H9 (cell line): Measurements from ENCODE around the gene MZT2A. TPM values are rescaled to one million over a fixed set of nuclear protein-coding genes. Genes with fewer than 3 reads are reported as not detected.
"Not testable (repeated sequence)": the region's sequence is repeated elsewhere in the genome, so short reads cannot be mapped to it uniquely, and the experiment has no call there.

Experiments
- DNase-seq: peaks from one replicate; pipeline ENCODE4 v3.0.0-alpha.2; 2017
- H2AFZ ChIP-seq: one replicate; pipeline ENCODE4 v1.6.1; 2013; ENCODE audit warnings: mild to moderate bottlenecking, low read length, control low read depth, moderate library complexity
- H2AK5ac ChIP-seq: 2 replicates; pipeline ENCODE4 v1.6.1; 2013; ENCODE audit warnings: low read length, control low read depth, mixed read lengths; ENCODE audit not compliant: insufficient read length
- H2BK120ac ChIP-seq: one replicate; pipeline ENCODE4 v1.6.1; 2013; ENCODE audit warnings: low read depth, mild to moderate bottlenecking, low read length, control low read depth, inconsistent platforms; ENCODE audit not compliant: poor library complexity, severe bottlenecking
- H2BK12ac ChIP-seq: 2 replicates; pipeline ENCODE4 v1.6.1; 2013; ENCODE audit warnings: low read length, control low read depth, mixed read lengths, low read depth; ENCODE audit not compliant: insufficient read length
- H2BK15ac ChIP-seq: 2 replicates; pipeline ENCODE4 v1.6.1; 2013; ENCODE audit warnings: low read depth, low read length, control low read depth
- H2BK20ac ChIP-seq: one replicate; pipeline ENCODE4 v1.6.1; 2013; ENCODE audit warnings: low read depth, mild to moderate bottlenecking, low read length, control low read depth, inconsistent platforms; ENCODE audit not compliant: poor library complexity, severe bottlenecking
- H2BK5ac ChIP-seq: 2 replicates; pipeline ENCODE4 v1.6.1; 2013; ENCODE audit warnings: low read length, control low read depth, mixed read lengths; ENCODE audit not compliant: insufficient read length
- H3K14ac ChIP-seq: 2 replicates; pipeline ENCODE4 v1.6.1; 2013; ENCODE audit warnings: low read length, control low read depth; ENCODE audit not compliant: insufficient read depth
- H3K18ac ChIP-seq: 2 replicates; pipeline ENCODE4 v1.6.1; 2013; ENCODE audit warnings: low read depth, mild to moderate bottlenecking, mixed read lengths, low read length, control low read depth; ENCODE audit not compliant: insufficient read length
- H3K23ac ChIP-seq: 2 replicates; pipeline ENCODE4 v1.6.1; 2013; ENCODE audit warnings: low read length, control low read depth, mixed read lengths, low read depth; ENCODE audit not compliant: insufficient read length
- H3K23me2 ChIP-seq: 2 replicates; pipeline ENCODE4 v1.6.1; 2013; ENCODE audit warnings: low read depth, mild to moderate bottlenecking, mixed read lengths, low read length, control low read depth; ENCODE audit not compliant: insufficient read length, poor library complexity, severe bottlenecking
- H3K27ac ChIP-seq: 2 replicates; pipeline ENCODE4 v1.5.1; 2013; ENCODE audit warnings: low read length, control low read depth, mixed read lengths, low read depth; ENCODE audit not compliant: insufficient read length
- H3K27me3 ChIP-seq: 2 replicates; pipeline ENCODE4 v1.6.1; 2013; ENCODE audit warnings: low read length, control low read depth, inconsistent platforms; ENCODE audit not compliant: insufficient read depth
- H3K4ac ChIP-seq: 2 replicates; pipeline ENCODE4 v1.6.1; 2013; ENCODE audit warnings: low read depth, mild to moderate bottlenecking, control low read depth, inconsistent platforms, low read length, moderate library complexity
- H3K4me1 ChIP-seq: 2 replicates; pipeline ENCODE4 v1.6.1; 2013; ENCODE audit warnings: low read length, control low read depth, inconsistent platforms; ENCODE audit not compliant: insufficient read depth
- H3K4me2 ChIP-seq: 2 replicates; pipeline ENCODE4 v1.6.1; 2013; ENCODE audit warnings: low read length, control low read depth, mixed read lengths; ENCODE audit not compliant: insufficient read length, insufficient read depth
- H3K56ac ChIP-seq: 2 replicates; pipeline ENCODE4 v1.6.1; 2013; ENCODE audit warnings: low read depth, mild to moderate bottlenecking, mixed read lengths, low read length, control low read depth; ENCODE audit not compliant: insufficient read length
- H3K79me1 ChIP-seq: 2 replicates; pipeline ENCODE4 v1.6.1; 2013; ENCODE audit warnings: low read depth, mild to moderate bottlenecking, moderate library complexity, low read length, control low read depth, inconsistent platforms; ENCODE audit not compliant: insufficient read depth, poor library complexity, severe bottlenecking
- H3K79me2 ChIP-seq: 2 replicates; pipeline ENCODE4 v1.6.1; 2013; ENCODE audit warnings: low read length, control low read depth, inconsistent platforms; ENCODE audit not compliant: insufficient read depth
- H3K9ac ChIP-seq: 2 replicates; pipeline ENCODE4 v1.6.1; 2013; ENCODE audit warnings: low read length, control low read depth, mixed read lengths; ENCODE audit not compliant: insufficient read length; ENCODE audit errors: extremely low read depth
- H3K9me3 ChIP-seq: one replicate; pipeline ENCODE4 v1.6.1; 2013; ENCODE audit warnings: low read depth, low read length, inconsistent platforms; ENCODE audit not compliant: control insufficient read depth
- H3T11ph ChIP-seq: one replicate; pipeline ENCODE4 v1.6.1; 2013; ENCODE audit warnings: mild to moderate bottlenecking, low read length, control low read depth, inconsistent platforms
- H4K20me1 ChIP-seq: one replicate; pipeline ENCODE4 v1.6.1; 2013; ENCODE audit not compliant: control insufficient read depth, insufficient read length, insufficient read depth
- H4K5ac ChIP-seq: 2 replicates; pipeline ENCODE4 v1.6.1; 2013; ENCODE audit warnings: low read depth, mild to moderate bottlenecking, mixed read lengths, low read length, control low read depth; ENCODE audit not compliant: insufficient read length
- H4K8ac ChIP-seq: replicated peaks from 2 replicates; pipeline ENCODE4 v1.6.1; 2013; ENCODE audit warnings: low read length, control low read depth, mixed read lengths, low read depth; ENCODE audit not compliant: insufficient read length
- H4K91ac ChIP-seq: 2 replicates; pipeline ENCODE4 v1.6.1; 2013; ENCODE audit warnings: low read depth, mild to moderate bottlenecking, moderate library complexity, mixed read lengths, low read length, control low read depth; ENCODE audit not compliant: insufficient read length
- H3K27ac Mint-ChIP-seq, 3 experiments: 2 replicates in 2 of 3; 3 replicates in 1 of 3; pipeline ENCODE4 v1.8.0; 2020 to 2021; ENCODE audit warnings: mixed read lengths in 3 of 3, mild to moderate bottlenecking in 1 of 3, moderate library complexity in 1 of 3
- H3K27me3 Mint-ChIP-seq: 2 replicates; pipeline ENCODE4 v1.8.0; 2021; ENCODE audit warnings: low read depth, mild to moderate bottlenecking, moderate library complexity, mixed read lengths
- H3K36me3 Mint-ChIP-seq, 3 experiments: 2 replicates in 2 of 3; 3 replicates in 1 of 3; pipeline ENCODE4 v1.8.0; 2020 to 2021; ENCODE audit warnings: low read depth in 3 of 3, mixed read lengths in 3 of 3; ENCODE audit not compliant: insufficient read depth in 1 of 3
- H3K4me1 Mint-ChIP-seq, 2 experiments: 2 replicates each; pipeline ENCODE4 v1.8.0; 2020; ENCODE audit warnings: mixed read lengths in 2 of 2
- H3K4me3 Mint-ChIP-seq, 2 experiments: 2 replicates in 1 of 2; 3 replicates in 1 of 2; pipeline ENCODE4 v1.8.0; 2020 to 2021; ENCODE audit warnings: mild to moderate bottlenecking in 2 of 2, mixed read lengths in 2 of 2, moderate library complexity in 1 of 2
- H3K9me3 Mint-ChIP-seq, 2 experiments: 2 replicates in 1 of 2; 3 replicates in 1 of 2; pipeline ENCODE4 v1.8.0; 2020; ENCODE audit warnings: mild to moderate bottlenecking in 2 of 2, mixed read lengths in 2 of 2, moderate library complexity in 1 of 2
- WGBS: extraction: QIAGEN DNeasy Blood & Tissue Kit; methylation state at CpG from one replicate; pipeline ENCODE4 v1.1.7; 2013; ENCODE audit warnings: missing lambda C conversion rate, low lambda C conversion rate, mixed read lengths; ENCODE audit not compliant: insufficient read length; ENCODE audit errors: extremely low coverage; 5-methylcytosine and 5-hydroxymethylcytosine counted together
- total RNA-seq: library from RNA; stranded (reverse); gene quantifications from 2 replicates; pipeline ENCODE4 v1.2.1, GENCODE V29; 2021

MZT2A gene
- total RNA-seq, 1 experiment from 2014 or later, result 127 TPM

DNA sequence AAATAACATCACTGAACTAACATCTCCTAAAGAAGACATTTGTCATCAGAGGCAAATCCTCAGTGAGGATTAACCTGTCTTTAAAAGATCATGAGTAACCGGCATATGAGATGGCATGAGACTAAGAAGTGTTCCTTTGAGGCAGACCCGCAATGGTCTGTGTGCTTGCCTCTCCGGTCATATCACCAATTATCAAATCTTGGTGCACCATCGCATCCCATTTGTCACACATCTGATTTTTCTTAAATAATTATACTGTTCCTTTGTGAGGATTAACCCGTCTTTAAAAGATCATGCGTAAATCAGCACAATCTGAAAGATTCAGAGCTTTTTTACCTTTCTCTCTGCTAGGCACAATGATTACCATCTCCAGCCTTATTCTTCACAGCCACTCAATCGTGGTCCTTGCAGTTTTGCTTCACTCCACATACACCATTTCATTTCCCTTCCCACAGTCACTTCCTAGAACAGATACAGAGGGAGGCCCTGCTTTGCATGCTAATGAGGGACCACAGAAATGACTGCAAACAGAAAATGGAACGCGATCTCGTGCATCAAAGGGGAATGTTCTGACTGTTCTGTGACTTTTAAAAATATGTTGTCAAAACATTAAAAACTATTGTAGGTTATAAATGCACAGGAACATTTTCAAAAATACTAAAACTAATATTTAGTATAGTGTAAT, 40.8 kb downstream of the MZT2A start:
- not testable (repeated sequence) for H2BK120ac ChIP-seq, H3K9ac ChIP-seq, H3K36me3 Mint-ChIP-seq, H3T11ph ChIP-seq, H3K27ac Mint-ChIP-seq, H3K79me1 ChIP-seq, DNase-seq, H4K91ac ChIP-seq, H3K56ac ChIP-seq, H3K14ac ChIP-seq, H3K79me2 ChIP-seq, H3K23me2 ChIP-seq, H3K4me1 ChIP-seq, H3K4ac ChIP-seq, H3K27me3 ChIP-seq, H2BK5ac ChIP-seq, H3K9me3 ChIP-seq, H4K20me1 ChIP-seq, H3K4me2 ChIP-seq, H4K5ac ChIP-seq, H2BK15ac ChIP-seq, H2AFZ ChIP-seq, H3K27ac ChIP-seq, H3K18ac ChIP-seq, H2BK20ac ChIP-seq, H3K4me3 Mint-ChIP-seq, H2AK5ac ChIP-seq, H3K23ac ChIP-seq, H4K8ac ChIP-seq, H3K27me3 Mint-ChIP-seq, H2BK12ac ChIP-seq, H3K4me1 Mint-ChIP-seq, H3K9me3 Mint-ChIP-seq
- no CpG with 5 or more reads among the region's 10 CpGs for WGBS

DNA sequence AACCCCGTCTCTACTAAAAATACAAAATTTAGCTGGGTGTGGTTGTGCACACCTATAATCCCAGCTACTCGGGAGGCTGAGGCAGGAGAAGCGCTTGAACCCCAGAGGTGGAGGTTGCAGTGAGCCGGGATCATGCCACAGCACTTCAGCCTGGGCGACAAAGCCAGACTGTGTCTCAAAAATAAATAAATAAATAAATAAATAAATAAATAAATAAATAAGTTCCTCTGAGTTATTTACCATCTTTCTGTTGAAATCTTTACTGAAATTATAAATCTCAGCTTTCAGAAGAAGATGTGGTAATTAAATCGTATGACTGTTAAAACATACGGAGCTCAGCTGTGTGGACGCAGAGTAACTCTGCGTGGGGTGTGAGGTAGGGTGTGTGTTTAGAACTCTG, 44.2 kb downstream of the MZT2A start:
- not testable (repeated sequence) for H3K79me2 ChIP-seq, H3K9ac ChIP-seq, H3K56ac ChIP-seq, H2BK15ac ChIP-seq, H3K36me3 Mint-ChIP-seq, H4K91ac ChIP-seq, H4K20me1 ChIP-seq, DNase-seq, H4K8ac ChIP-seq, H4K5ac ChIP-seq, H3K9me3 Mint-ChIP-seq, H3K14ac ChIP-seq, H3K23me2 ChIP-seq, H3K4me3 Mint-ChIP-seq, H3K4me2 ChIP-seq, H2BK5ac ChIP-seq, H3K27me3 ChIP-seq, H2AFZ ChIP-seq, H2BK12ac ChIP-seq, H3K27ac Mint-ChIP-seq, H3K27ac ChIP-seq, H3K4me1 Mint-ChIP-seq, H3K27me3 Mint-ChIP-seq, H3K4ac ChIP-seq, H3K79me1 ChIP-seq, H2BK20ac ChIP-seq, H2BK120ac ChIP-seq, H2AK5ac ChIP-seq, H3K23ac ChIP-seq, H3K4me1 ChIP-seq, H3T11ph ChIP-seq, H3K18ac ChIP-seq, H3K9me3 ChIP-seq
- no CpG with 5 or more reads among the region's 9 CpGs for whole genome bisulfite sequencing
